Naive thymus-derived CD4-positive, alpha-beta T cell (primary cell): ENCODE measurements around the gene FNDC5. TPM values are rescaled to one million over a fixed set of nuclear protein-coding genes. Genes with fewer than 3 reads are reported as not detected.

Experiments used
- ATAC-seq: fragments of 150-1000 bp; cut with Tn5 transposase; 2 replicates; pipeline ENCODE4 v1.10.0; 2021; ENCODE audit warnings: mild to moderate bottlenecking, moderate library complexity
- CTCF ChIA-PET: fragments of 350-600 bp; sonication (Branson Sonifier 250); formaldehyde crosslinking; loops from one replicate; lab custom pipeline; 2021; ENCODE audit warnings: antibody characterized with exemption; lab: Charles Lee
- POLR2A ChIA-PET: fragments of 350-600 bp; sonication (Branson Sonifier 250); formaldehyde crosslinking; loops from one replicate; lab custom pipeline; 2021; ENCODE audit warnings: antibody characterized with exemption, inconsistent platforms; lab: Charles Lee
- DNase-seq, 9 donors: peaks; one replicate each; pipeline versions ENCODE4 v3.0.0 to v3.0.0-alpha.2; 2020 to 2022; ENCODE audit warnings: mixed read lengths in 1 of 9
- H3K27ac ChIP-seq: one replicate; pipeline ENCODE4 v1.7.0; 2013; ENCODE audit warnings: mild to moderate bottlenecking, low read depth, low read length, moderate library complexity
- H3K27me3 ChIP-seq, 2 donors: one replicate each; pipeline ENCODE4 v1.7.0; 2013; ENCODE audit warnings: low read length in 2 of 2, mild to moderate bottlenecking in 2 of 2, moderate library complexity in 2 of 2; ENCODE audit not compliant: control insufficient read depth in 2 of 2, insufficient read depth in 2 of 2
- H3K36me3 ChIP-seq, 3 experiments: 1 replicate in 2 of 3; 2 replicates in 1 of 3; pipeline ENCODE4 v1.7.0; 2013; ENCODE audit warnings: low read length in 3 of 3, mild to moderate bottlenecking in 3 of 3, moderate library complexity in 1 of 3; ENCODE audit not compliant: insufficient read depth in 3 of 3, control insufficient read depth in 2 of 3
- H3K4me1 ChIP-seq, 2 donors: one replicate each; pipeline ENCODE4 v1.7.0; 2013; ENCODE audit warnings: low read length in 2 of 2, mild to moderate bottlenecking in 2 of 2, moderate library complexity in 1 of 2; ENCODE audit not compliant: control insufficient read depth in 2 of 2, insufficient read depth in 2 of 2
- H3K4me3 ChIP-seq: 2 replicates; pipeline ENCODE4 v1.7.0; 2013; ENCODE audit warnings: mild to moderate bottlenecking, low read length
- H3K9me3 ChIP-seq, 3 experiments: 1 replicate in 2 of 3; 2 replicates in 1 of 3; pipeline ENCODE4 v1.7.0; 2013; ENCODE audit warnings: low read length in 3 of 3; ENCODE audit not compliant: control insufficient read depth in 2 of 3
- H3K27ac Mint-ChIP-seq, 9 donors: one replicate each; pipeline ENCODE4 v1.8.0; 2020 to 2022; ENCODE audit warnings: mixed read lengths in 9 of 9, mild to moderate bottlenecking in 8 of 9, moderate library complexity in 5 of 9, inconsistent platforms in 2 of 9
- H3K27me3 Mint-ChIP-seq, 5 donors: one replicate each; pipeline ENCODE4 v1.8.0; 2021 to 2022; ENCODE audit warnings: mixed read lengths in 5 of 5, mild to moderate bottlenecking in 1 of 5
- H3K36me3 Mint-ChIP-seq, 5 donors: one replicate each; pipeline ENCODE4 v1.8.0; 2020 to 2022; ENCODE audit warnings: mixed read lengths in 5 of 5, mild to moderate bottlenecking in 3 of 5, inconsistent platforms in 1 of 5
- H3K4me1 Mint-ChIP-seq, 7 donors: one replicate each; pipeline ENCODE4 v1.8.0; 2020 to 2022; ENCODE audit warnings: mixed read lengths in 7 of 7, mild to moderate bottlenecking in 3 of 7, inconsistent platforms in 1 of 7
- H3K4me3 Mint-ChIP-seq, 10 donors: one replicate each; pipeline ENCODE4 v1.8.0; 2020 to 2022; ENCODE audit warnings: mild to moderate bottlenecking in 10 of 10, mixed read lengths in 10 of 10, moderate library complexity in 6 of 10, inconsistent platforms in 2 of 10
- H3K9me3 Mint-ChIP-seq, 11 donors: one replicate each; pipeline ENCODE4 v1.8.0; 2020 to 2022; ENCODE audit warnings: mixed read lengths in 11 of 11, mild to moderate bottlenecking in 4 of 11, inconsistent platforms in 1 of 11, moderate library complexity in 1 of 11
- intact Hi-C, 2 donors: fragments of 100-400 bp; cut with micrococcal nuclease; formaldehyde crosslinking; loops; one replicate each; pipeline ENCODE4 v1.15.1; 2023
- polyA plus RNA-seq, 2 donors: library from polyadenylated mRNA; unstranded; fragments of 300-500 nt; fragmentation: Illumina TruSeq; gene quantifications; one replicate each; pipeline ENCODE4 v1.2.3, GENCODE V29; 2021
- total RNA-seq, 6 experiments: library from RNA in 5 of 6; stranded (reverse) in 5 of 6; gene quantifications; 1 replicate in 5 of 6; 2 replicates in 1 of 6; pipeline ENCODE4 v1.2.3 and lab custom pipeline; 2021 to 2026

The FNDC5 gene
- total RNA-seq (not detected), polyA plus RNA-seq (under 1 TPM in 1 of 2 donors, not detected in 1; 0.25 TPM), total RNA-seq (lab: John Stamatoyannopoulos, UW) (not detected)

DNA sequence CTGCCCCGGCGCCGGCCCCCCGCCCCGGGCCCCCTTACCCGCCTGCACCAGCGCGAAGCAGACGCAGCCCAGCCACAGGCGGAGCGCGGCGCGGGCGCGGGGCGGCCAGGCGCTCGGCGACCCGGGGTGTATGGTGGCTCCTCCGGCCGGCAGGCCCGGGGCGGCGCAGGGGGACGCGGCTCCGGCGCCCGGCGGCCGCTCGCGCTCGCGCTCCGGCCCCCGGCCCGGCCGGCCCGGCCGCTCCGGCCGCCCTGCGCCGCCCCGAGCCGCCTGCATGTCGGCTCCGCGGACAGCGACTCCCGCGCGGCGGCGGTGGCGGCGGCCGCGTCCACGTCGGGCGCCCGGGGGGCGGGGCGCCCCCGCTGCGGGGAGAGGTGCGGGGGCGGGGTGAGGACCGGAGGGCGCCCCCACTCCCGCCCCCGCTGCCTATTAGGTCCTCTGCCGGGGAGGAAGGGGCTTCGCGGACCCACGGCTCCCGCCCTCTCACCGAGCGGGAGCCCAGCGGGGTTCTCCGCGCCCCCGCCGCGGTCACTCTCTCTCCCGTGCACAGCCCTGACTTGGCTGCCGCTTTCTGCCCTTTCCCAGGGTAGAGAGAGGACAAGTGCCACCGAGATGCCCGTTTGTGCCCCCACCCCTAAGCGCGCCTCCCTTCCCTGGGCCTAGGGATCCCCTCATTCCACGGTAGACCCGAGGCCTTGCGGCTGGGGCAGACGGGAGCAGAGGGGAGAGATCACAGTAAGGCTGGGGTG is at the start of gene FNDC5:
TSS of gene FNDC5 (minus strand) at position 298 of the 749 bp plus-strand sequence.
- Mint-ChIP-seq H3K27ac (no peak within 1 kb of the TSS), H3K27me3 (peaks cover 44 to 60% (median 53%) of the 10 kb centered on the region in 5 donors), H3K36me3 (peaks cover 11 to 26% (median 16%) of the 10 kb centered on the region in 5 donors), H3K9me3 (peaks cover 0 to 1% (median 0%) of the 10 kb centered on the region in 11 donors), H3K4me3 (peak within 1 kb of the TSS; percentile 51 to 83 (median 68)), H3K4me1 (peaks cover 11 to 28% (median 17%) of the 10 kb centered on the region in 7 donors)
- Histone ChIP-seq H3K27me3 (peaks cover 3 to 15% of the 10 kb centered on the region in 2 donors), H3K4me3 (no peak within 1 kb of the TSS), H3K4me1 (peaks cover 0 to 11% of the 10 kb centered on the region in 2 donors), H3K36me3 (no peaks in the 10 kb centered on the region), H3K27ac (no peak within 1 kb of the TSS), H3K9me3 (no peaks in the 10 kb centered on the region)
- ChIA-PET CTCF (interaction anchor here (1.0 to 2.5 kb wide), 4 partner anchors 9 to 350 kb away, joined by 3 to 10 read pairs (median 4); no protein-coding TSS in a partner anchor), POLR2A (no interaction called here)
- DNase-seq (no peak), ATAC-seq (peak; percentile 14)
- intact Hi-C loops = no loop called here

DNA sequence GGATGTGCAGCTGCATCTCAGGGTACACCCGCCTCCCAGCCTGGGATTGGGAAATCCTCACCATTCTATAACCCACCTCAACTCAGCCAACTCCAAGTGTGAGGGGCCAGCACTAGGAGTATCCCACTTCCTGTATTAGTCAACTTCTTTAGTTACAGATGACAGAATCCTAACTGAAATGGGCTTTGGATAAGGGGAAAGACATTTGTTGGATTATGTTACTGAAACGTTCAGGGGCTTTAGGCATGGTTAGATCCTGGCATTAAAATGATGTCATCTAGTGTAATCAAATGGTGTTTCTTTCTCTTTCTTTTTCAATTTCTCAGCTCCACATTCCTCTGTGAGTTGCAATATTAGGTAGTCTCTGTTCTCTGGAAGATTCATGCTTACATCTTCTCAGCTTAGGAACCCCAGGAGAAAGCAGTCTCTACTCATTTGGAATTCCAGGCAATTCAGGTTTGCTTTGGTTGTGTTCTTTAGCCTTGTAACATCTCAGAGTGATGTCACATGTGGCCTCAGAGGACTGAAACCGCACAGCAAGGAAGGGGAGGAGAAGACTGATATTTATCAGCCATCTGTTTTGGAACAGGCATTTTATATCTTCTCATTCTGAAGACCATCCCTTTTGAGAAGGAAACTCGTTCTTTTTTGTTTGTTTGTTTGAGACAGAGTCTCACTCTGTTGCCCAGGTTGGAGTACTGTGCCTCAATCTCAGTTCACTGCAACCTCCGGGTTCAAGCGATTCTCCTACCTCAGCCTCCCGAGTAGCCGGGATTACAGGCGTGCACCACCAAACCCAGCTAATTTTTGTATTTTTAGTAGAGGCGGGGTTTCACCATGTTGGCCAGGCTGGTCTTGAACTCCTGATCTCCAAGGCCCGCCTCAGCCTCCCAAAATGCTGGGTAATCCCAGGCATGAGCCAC is 49.4 kb upstream of the FNDC5 start:
- POLR2A ChIA-PET = no interaction called here
- Histone ChIP-seq H3K36me3 (no peaks in the 10 kb centered on the region), H3K9me3 (no peaks in the 10 kb centered on the region), H3K27me3 (peaks cover 3 to 5% of the 10 kb centered on the region in 2 donors), H3K4me1 (peaks cover 0 to 6% of the 10 kb centered on the region in 2 donors), H3K4me3 (no peak overlapping the region), H3K27ac (no peak overlapping the region)
- peaks cover under 1 to 23% (median 13%) of the 10 kb centered on the region in 7 donors for H3K4me1 Mint-ChIP-seq
- no peak overlapping the region for H3K4me3 Mint-ChIP-seq
- ATAC-seq = no peak
- H3K27me3 Mint-ChIP-seq = peaks cover 62 to 67% (median 66%) of the 10 kb centered on the region in 5 donors
- H3K27ac Mint-ChIP-seq = no peak overlapping the region
- DNase-seq = no peak
- intact Hi-C loops = no loop called here
- peaks cover 0 to 1% (median 0%) of the 10 kb centered on the region in 11 donors for H3K9me3 Mint-ChIP-seq
- H3K36me3 Mint-ChIP-seq = peaks cover 0 to 5% (median 0%) of the 10 kb centered on the region in 5 donors
- CTCF ChIA-PET = interaction anchor here (1.6 kb wide), 1 partner anchor 135 kb away, joined by 3 read pairs; no protein-coding TSS in a partner anchor

DNA sequence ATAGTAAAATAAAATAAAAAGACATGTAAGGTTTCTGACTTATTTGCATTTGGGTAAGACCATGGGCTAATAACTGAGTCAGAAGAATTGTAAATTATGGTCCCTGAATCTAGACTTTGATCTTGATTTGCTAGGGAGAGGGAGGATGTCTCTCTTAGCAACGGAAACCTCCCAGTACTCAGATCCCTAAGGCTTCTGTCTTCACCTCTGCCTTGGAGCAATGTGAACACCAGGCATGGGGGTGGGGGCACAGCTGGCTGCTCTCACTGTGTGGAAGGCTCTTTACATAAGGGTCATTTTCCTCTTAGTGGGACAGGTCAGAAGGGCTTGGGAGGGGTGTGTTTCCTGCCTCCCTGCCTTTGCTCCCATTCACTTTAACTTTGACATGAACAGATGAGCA is 47.5 kb upstream of the FNDC5 start:
- peaks cover 0 to 3% of the 10 kb centered on the region in 2 donors for H3K27me3 ChIP-seq
- H3K9me3 ChIP-seq = no peaks in the 10 kb centered on the region
- DNase-seq (no peak), ATAC-seq (no peak)
- Mint-ChIP-seq H3K27me3 (peaks cover 45 to 53% (median 51%) of the 10 kb centered on the region in 5 donors), H3K4me3 (no peak overlapping the region), H3K9me3 (no peaks in the 10 kb centered on the region), H3K4me1 (peaks cover 0 to 17% (median 0%) of the 10 kb centered on the region in 7 donors), H3K27ac (peak overlapping the region in 1 of 9 donors; percentile 13), H3K36me3 (no peaks in the 10 kb centered on the region)
- ChIA-PET CTCF (interaction anchor here (1.6 kb wide), 1 partner anchor 137 kb away, joined by 3 read pairs; no protein-coding TSS in a partner anchor), POLR2A (interaction anchor here (0.6 kb wide), 1 partner anchor 84 kb away, joined by 5 read pairs; no protein-coding TSS in a partner anchor)
- intact Hi-C loops = no loop called here
- H3K27ac ChIP-seq = no peak overlapping the region
- H3K36me3 ChIP-seq = no peaks in the 10 kb centered on the region
- no peak overlapping the region for H3K4me3 ChIP-seq
- no peaks in the 10 kb centered on the region for H3K4me1 ChIP-seq

DNA sequence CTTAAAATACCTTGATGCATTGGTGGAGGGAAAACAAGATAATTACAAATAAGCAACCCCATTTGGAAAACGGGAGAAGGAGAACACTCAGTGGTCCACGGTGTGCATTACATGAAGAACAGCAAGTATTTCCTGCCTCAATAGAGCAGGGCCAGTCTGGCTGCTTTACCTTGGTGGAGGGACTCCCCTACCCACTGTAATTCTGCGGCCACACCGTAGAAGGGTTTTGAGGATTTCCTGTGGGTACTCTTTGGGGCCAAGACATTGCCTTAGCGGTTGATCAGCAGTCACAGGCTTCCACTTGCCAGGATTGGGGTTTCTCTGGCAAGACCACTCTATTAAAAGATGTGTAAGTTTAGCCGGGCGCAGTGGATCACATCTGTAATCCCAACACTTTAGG is 46.8 kb upstream of the FNDC5 start:
- Mint-ChIP-seq H3K27ac (no peak overlapping the region), H3K4me1 (peaks cover 0 to 17% (median 0%) of the 10 kb centered on the region in 7 donors), H3K36me3 (no peaks in the 10 kb centered on the region), H3K4me3 (no peak overlapping the region), H3K27me3 (peaks cover 38 to 46% (median 44%) of the 10 kb centered on the region in 5 donors), H3K9me3 (no peaks in the 10 kb centered on the region)
- intact Hi-C loops = no loop called here
- Histone ChIP-seq H3K4me1 (no peaks in the 10 kb centered on the region), H3K27ac (no peak overlapping the region), H3K36me3 (no peaks in the 10 kb centered on the region), H3K27me3 (peaks cover 0 to 3% of the 10 kb centered on the region in 2 donors), H3K9me3 (no peaks in the 10 kb centered on the region), H3K4me3 (no peak overlapping the region)
- CTCF ChIA-PET = no interaction called here
- ATAC-seq (peak; percentile 36), DNase-seq (no peak)
- POLR2A ChIA-PET = no interaction called here

DNA sequence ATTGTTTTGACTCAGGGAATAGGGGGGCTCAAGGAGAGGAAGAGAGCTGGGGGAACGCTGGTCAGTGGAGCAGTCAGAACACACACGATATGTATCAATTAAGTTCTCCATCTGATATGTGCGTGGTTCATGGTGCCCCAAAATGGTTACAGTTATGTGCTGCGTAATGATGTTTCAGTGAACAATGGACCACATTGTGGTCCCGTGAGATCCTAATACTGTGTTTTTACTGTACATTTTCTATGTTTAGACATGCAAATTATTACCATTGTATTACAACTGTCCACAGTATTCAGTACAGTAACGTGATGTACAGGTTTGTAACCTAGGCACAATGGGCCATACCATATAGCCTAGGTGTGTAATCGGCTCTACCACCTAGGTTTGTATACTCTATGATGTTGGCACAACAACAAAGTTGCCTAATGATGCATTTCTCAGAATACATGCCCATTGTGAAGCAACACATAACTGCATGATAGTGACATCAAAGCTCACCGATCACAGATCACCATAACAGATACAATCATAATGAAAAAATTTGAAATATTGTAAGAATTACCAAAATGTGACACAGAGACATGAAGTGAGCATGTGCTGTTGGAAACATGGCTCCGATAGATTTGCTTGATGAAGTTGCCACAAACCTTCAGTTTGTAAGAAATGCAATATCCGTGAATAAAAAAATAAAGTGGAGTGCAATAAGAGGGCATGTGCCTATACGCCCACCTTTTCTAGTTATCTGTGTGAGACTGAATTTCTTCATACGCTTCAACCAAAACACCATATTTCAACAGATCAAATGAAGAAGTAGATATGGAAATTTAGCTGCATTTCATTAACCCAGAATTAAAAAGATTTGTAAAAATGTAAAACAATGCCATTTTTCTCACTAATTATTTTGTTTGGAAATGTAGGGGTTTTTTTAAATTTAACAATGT is 45.3 kb upstream of the FNDC5 start:
- Histone ChIP-seq H3K4me1 (no peaks in the 10 kb centered on the region), H3K36me3 (no peaks in the 10 kb centered on the region), H3K27ac (no peak overlapping the region), H3K9me3 (no peaks in the 10 kb centered on the region), H3K27me3 (peaks cover 0 to 3% of the 10 kb centered on the region in 2 donors), H3K4me3 (no peak overlapping the region)
- ATAC-seq (no peak), DNase-seq (no peak)
- Mint-ChIP-seq H3K36me3 (no peaks in the 10 kb centered on the region), H3K4me3 (no peak overlapping the region), H3K4me1 (peaks cover 0 to 17% (median 0%) of the 10 kb centered on the region in 7 donors), H3K27ac (no peak overlapping the region), H3K9me3 (no peaks in the 10 kb centered on the region), H3K27me3 (peaks cover 29 to 39% (median 31%) of the 10 kb centered on the region in 5 donors)
- POLR2A ChIA-PET = no interaction called here
- CTCF ChIA-PET = no interaction called here
- intact Hi-C loops = no loop called here
